Left ventricle myocardium inferior (tissue), 1 donor: ENCODE data around the gene CLTRN. TPM values are rescaled to one million over a fixed set of nuclear protein-coding genes. Genes with fewer than 3 reads are reported as not detected.

Experiments
- DNase-seq: peaks from one replicate; pipeline ENCODE4 v3.0.0-alpha.2; 2020
- H3K27ac ChIP-seq: fragments of 200-600 bp; replicated peaks from 2 replicates; pipeline ENCODE4 v1.8.0; 2021
- H3K27me3 ChIP-seq: fragments of 200-600 bp; 2 replicates; pipeline ENCODE4 v1.8.0; 2021; ENCODE audit warnings: low read depth
- H3K36me3 ChIP-seq: fragments of 200-600 bp; 2 replicates; pipeline ENCODE4 v1.8.0; 2021
- H3K4me1 ChIP-seq: fragments of 200-600 bp; 2 replicates; pipeline ENCODE4 v1.8.0; 2021
- H3K4me3 ChIP-seq: fragments of 200-600 bp; 2 replicates; pipeline ENCODE4 v1.8.0; 2021; ENCODE audit warnings: mild to moderate bottlenecking, moderate library complexity
- H3K9me3 ChIP-seq: fragments of 200-600 bp; replicated peaks from 2 replicates; pipeline ENCODE4 v1.8.0; 2021
- intact Hi-C: fragments of 100-400 bp; cut with micrococcal nuclease; formaldehyde crosslinking; loops from one replicate; pipeline ENCODE4 v1.11.0; 2022
- total RNA-seq: library from RNA; stranded (reverse); fragmentation: NEBNext Ultra II Directional; extraction: Animal tissue kit (Norgen Biotek cat#: 25700); gene quantifications from one replicate; pipeline ENCODE4 v1.2.1, GENCODE V29; 2021
- TF ChIP-seq, protein P1 (sequence below): fragments of 200-600 bp; IDR thresholded peaks from 2 replicates; pipeline ENCODE4 v1.8.0; 2021; ENCODE audit warnings: antibody characterized with exemption, mild to moderate bottlenecking, borderline replicate concordance
- donor health status: DM: no; HTN: yes; CAD: no; lungs with severe emphysema.

The CLTRN gene
- total RNA-seq, 1 donor from 2014 or later, result 0.66 TPM

DNA sequence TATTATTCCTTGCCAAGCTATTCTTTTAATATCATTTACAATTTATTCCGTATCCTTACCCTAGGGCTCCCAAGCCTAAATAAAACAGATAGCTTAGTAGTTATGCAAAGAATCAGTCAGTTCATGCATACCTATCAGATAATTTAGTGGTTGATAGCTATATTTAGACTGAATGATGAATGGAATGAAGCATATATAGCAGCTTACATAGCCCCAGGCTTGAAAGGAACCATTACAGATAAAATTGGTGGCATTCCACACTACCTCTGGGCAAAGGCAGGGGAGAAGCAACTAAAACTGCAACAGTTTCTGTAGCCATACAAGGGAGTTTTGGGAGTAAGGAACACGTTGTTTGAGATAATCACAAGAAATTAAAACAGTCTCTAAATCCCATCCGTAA is 66.6 kb downstream of the CLTRN start:
- H3K27ac ChIP-seq, result peak overlapping the region; percentile 72
- no peaks in the 10 kb centered on the region for H3K4me1 ChIP-seq
- H3K36me3 ChIP-seq, result no peaks in the 10 kb centered on the region
- TF ChIP-seq, protein P1, sequence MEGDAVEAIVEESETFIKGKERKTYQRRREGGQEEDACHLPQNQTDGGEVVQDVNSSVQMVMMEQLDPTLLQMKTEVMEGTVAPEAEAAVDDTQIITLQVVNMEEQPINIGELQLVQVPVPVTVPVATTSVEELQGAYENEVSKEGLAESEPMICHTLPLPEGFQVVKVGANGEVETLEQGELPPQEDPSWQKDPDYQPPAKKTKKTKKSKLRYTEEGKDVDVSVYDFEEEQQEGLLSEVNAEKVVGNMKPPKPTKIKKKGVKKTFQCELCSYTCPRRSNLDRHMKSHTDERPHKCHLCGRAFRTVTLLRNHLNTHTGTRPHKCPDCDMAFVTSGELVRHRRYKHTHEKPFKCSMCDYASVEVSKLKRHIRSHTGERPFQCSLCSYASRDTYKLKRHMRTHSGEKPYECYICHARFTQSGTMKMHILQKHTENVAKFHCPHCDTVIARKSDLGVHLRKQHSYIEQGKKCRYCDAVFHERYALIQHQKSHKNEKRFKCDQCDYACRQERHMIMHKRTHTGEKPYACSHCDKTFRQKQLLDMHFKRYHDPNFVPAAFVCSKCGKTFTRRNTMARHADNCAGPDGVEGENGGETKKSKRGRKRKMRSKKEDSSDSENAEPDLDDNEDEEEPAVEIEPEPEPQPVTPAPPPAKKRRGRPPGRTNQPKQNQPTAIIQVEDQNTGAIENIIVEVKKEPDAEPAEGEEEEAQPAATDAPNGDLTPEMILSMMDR, result no peak
- no peaks in the 10 kb centered on the region for H3K9me3 ChIP-seq
- DNase-seq, result no peak
- H3K27me3 ChIP-seq, result no peaks in the 10 kb centered on the region
- peak overlapping the region; percentile 51 for H3K4me3 ChIP-seq
- intact Hi-C loops, result no loop called here

DNA sequence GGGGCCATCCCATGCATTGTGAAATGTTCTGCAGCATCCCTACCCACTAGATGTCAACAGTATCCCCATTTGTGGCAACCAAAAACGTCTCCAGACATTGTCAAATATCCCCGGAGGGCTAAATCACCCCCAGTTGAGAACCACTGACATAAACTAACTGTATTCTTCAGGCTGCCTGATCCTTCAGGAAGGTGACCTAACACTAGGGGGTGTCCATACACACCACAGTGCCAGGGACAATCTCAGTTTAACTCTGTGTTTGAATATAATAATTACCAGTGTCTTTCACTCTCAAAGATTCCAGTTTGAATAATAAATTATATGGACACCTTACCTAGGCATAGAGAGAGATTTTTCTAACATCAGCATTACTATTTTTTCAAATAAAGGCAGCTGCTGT is 70.2 kb downstream of the CLTRN start:
- no peaks in the 10 kb centered on the region for H3K9me3 ChIP-seq
- intact Hi-C loops, result no loop called here
- H3K27me3 ChIP-seq, result no peaks in the 10 kb centered on the region

DNA sequence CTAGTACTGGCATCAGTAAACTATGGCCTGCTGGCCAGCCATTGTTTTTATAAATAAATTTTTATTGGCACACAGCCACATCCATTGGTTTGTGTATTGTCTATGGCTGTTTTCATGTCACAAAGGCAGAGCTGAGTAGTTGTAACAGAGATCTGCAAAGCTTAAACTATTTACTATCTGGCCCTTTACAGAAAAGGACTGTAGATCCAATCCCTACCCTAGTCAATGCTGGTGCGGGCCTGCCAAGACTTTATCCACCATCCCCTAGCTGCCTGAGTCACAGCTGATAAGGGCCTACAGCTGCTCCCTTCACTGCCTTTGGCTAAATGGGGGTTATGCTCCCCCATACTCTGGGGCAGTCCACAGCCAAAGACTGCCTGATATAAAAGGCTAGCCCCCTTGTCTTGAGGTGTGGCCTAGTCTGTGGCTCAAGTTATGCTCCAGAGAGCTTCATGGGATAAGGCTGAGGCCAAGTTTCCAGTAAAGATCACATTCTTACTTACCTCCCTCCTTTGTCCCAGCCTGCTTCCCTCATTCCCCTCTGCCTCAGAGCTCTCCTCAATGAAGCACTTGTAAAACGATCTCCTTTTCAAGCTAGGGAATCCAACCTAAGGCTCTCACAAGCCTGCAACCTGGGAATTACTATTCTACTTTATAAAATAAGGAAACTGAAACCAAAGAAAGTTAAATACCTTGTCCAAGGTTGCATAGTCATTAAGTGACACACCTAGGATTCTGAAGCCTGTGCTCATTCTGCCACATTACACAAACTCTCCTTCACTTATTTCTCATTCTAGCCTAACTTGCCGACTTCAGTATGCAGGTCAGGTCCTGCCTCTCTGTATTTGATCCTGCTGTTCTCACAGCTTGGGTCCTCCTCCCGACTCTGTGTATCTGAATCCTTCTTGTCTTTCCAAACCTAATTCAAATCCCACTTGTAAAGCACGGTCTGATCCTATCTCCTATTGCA is 84.5 kb downstream of the CLTRN start:
- peak; percentile 41 for DNase-seq
- intact Hi-C loops, result no loop called here
- Histone ChIP-seq H3K4me3 (no peak overlapping the region), H3K27ac (peak overlapping the region; percentile 64), H3K36me3 (no peaks in the 10 kb centered on the region), H3K27me3 (no peaks in the 10 kb centered on the region), H3K4me1 (peaks cover 14% of the 10 kb centered on the region), H3K9me3 (no peaks in the 10 kb centered on the region)
- TF ChIP-seq, protein P1, result no peak

More for the DNA sequence above, 70.2 kb downstream of the CLTRN start:
- H3K4me3 ChIP-seq, result no peak overlapping the region
- no peak for DNase-seq
- peak overlapping the region; percentile 42 for H3K27ac ChIP-seq
- H3K4me1 ChIP-seq, result no peaks in the 10 kb centered on the region
- no peaks in the 10 kb centered on the region for H3K36me3 ChIP-seq
- TF ChIP-seq, protein P1, result peak; percentile 44

Other genes with a start within 250 kb of the CLTRN start
- gene PIR, start 171.5 kb downstream of the CLTRN start, total RNA-seq, result 13.0 TPM
- gene BMX, start 164.0 kb downstream of the CLTRN start, total RNA-seq, result 3.3 TPM
- 14.0 TPM for gene ACE2, start 63.8 kb downstream of the CLTRN start, total RNA-seq
- 3.2 TPM for gene CA5B, start 73.5 kb upstream of the CLTRN start, total RNA-seq
- gene ZRSR2, start 125.7 kb upstream of the CLTRN start, total RNA-seq, result 7.8 TPM
- gene AP1S2, start 190.0 kb upstream of the CLTRN start, total RNA-seq, result 143 TPM